ENCODE results near the gene DENND5B. TPM values are rescaled to one million over a fixed set of nuclear protein-coding genes. Genes with fewer than 3 reads are reported as not detected.

Gene DENND5B
- total RNA-seq, 1 experiment from 2014 or later: 13.8 TPM

- TF ChIP-seq E2F5 (CRISPR knock-in tag; IDR thresholded peaks at IDR 0.05) (no peak), ZNF281 (CRISPR knock-in tag; IDR thresholded peaks at IDR 0.05) (no peak), RORB (CRISPR knock-in tag; IDR thresholded peaks at IDR 0.05) (no peak), ZNF138 (CRISPR knock-in tag; conservative IDR thresholded peaks at IDR 0.05) (no peak), MAX (CRISPR knock-in tag; IDR thresholded peaks at IDR 0.05) (no peak), GRHL2 (CRISPR knock-in tag; IDR thresholded peaks at IDR 0.05; ENCODE audit: insufficient replicate concordance, severe bottlenecking) (no peak)
These were observed 184.6 kb downstream of the DENND5B start (continued) for GRCh38 chr12:31406345-31406744.

- H3K27me3 Mint-ChIP-seq (ENCODE audit: low read depth): no peaks in the 10 kb centered on the region
- H3K4me1 Mint-ChIP-seq: peaks cover 7% of the 10 kb centered on the region
- no peak overlapping the region for H3K27ac Mint-ChIP-seq
- H3K36me3 Mint-ChIP-seq: no peaks in the 10 kb centered on the region
- POLR2A ChIA-PET: interaction anchor here (0.5 kb wide), 1 partner anchor 66 kb away, joined by 4 read pairs; no protein-coding TSS in a partner anchor
- no peak for DNase-seq (ENCODE audit: low spot score)
- no peak overlapping the region for H3K4me3 Mint-ChIP-seq
- H3K9me3 Mint-ChIP-seq: no peaks in the 10 kb centered on the region
- CTCF ChIA-PET: interaction anchor here (0.6 to 1.6 kb wide), 5 partner anchors 133 to 616 kb away, joined by 3 to 4 read pairs (median 3); partner anchors contain the start of genes AMN1 and DENND5B
- no peak for ATAC-seq
- TF ChIP-seq NFATC4 (CRISPR knock-in tag; IDR thresholded peaks at IDR 0.05) (no peak), ELF4 (CRISPR knock-in tag; IDR thresholded peaks at IDR 0.05; ENCODE audit: low read depth) (no peak), PREB (CRISPR knock-in tag; IDR thresholded peaks at IDR 0.05; ENCODE audit: borderline replicate concordance) (no peak), ZMAT4 (CRISPR knock-in tag; IDR thresholded peaks at IDR 0.05) (no peak), ATF2 (CRISPR knock-in tag; IDR thresholded peaks at IDR 0.05; ENCODE audit: borderline replicate concordance, low read depth) (no peak), USF1 (CRISPR knock-in tag; IDR thresholded peaks at IDR 0.05) (no peak), ESRRA (CRISPR knock-in tag; IDR thresholded peaks at IDR 0.05; ENCODE audit: borderline replicate concordance) (no peak), CTCF (IDR thresholded peaks at IDR 0.05) (no peak), ERG (CRISPR knock-in tag; IDR thresholded peaks at IDR 0.05) (no peak), TCF7 (CRISPR knock-in tag; IDR thresholded peaks at IDR 0.05; ENCODE audit: low read depth) (no peak), PRRX2 (CRISPR knock-in tag; IDR thresholded peaks at IDR 0.05) (no peak), AFF4 (CRISPR knock-in tag; IDR thresholded peaks at IDR 0.05; ENCODE audit: borderline replicate concordance) (no peak), RORB (CRISPR knock-in tag; IDR thresholded peaks at IDR 0.05) (no peak), TEAD1 (CRISPR knock-in tag; IDR thresholded peaks at IDR 0.05) (no peak), MAX (CRISPR knock-in tag; IDR thresholded peaks at IDR 0.05) (no peak)
These were observed 185.9 kb downstream of the DENND5B start for GRCh38 chr12:31405021-31405420.
